Vagina (tissue), 2 donors: ENCODE data around the gene EVX2. TPM values are rescaled to one million over a fixed set of nuclear protein-coding genes. Genes with fewer than 3 reads are reported as not detected.

ENCODE experiments used
- DNase-seq, 2 donors: peaks; one replicate each; pipeline ENCODE4 v3.0.0-alpha.2; 2017; ENCODE audit errors: extremely low spot score in 2 of 2
- H3K27ac ChIP-seq: fragments of 200-600 bp; sonication (generic); one replicate; pipeline ENCODE4 v1.5.1; 2019
- H3K27me3 ChIP-seq: fragments of 200-600 bp; sonication (generic); one replicate; pipeline ENCODE4 v1.5.1; 2019
- H3K36me3 ChIP-seq, 2 donors: fragments of 200-600 bp; sonication (generic); one replicate each; pipeline ENCODE4 v1.5.1; 2017 to 2019
- H3K4me1 ChIP-seq: fragments of 200-600 bp; sonication (generic); one replicate; pipeline ENCODE4 v1.5.1; 2019
- H3K4me3 ChIP-seq, 2 donors: fragments of 200-600 bp; sonication (generic); 1 replicate in 1 of 2; 2 replicates in 1 of 2; pipeline ENCODE4 v1.5.1; 2016 to 2019
- H3K9me3 ChIP-seq: fragments of 200-600 bp; sonication (generic); one replicate; pipeline ENCODE4 v1.5.1; 2019
- CTCF ChIP-seq, 3 experiments: fragments of 450-650 bp in 2 of 3; fragments of 200-600 bp in 1 of 3; sonication (generic) in 1 of 3; IDR thresholded peaks; one replicate each; pipeline ENCODE4 v1.5.1; 2017 to 2019; ENCODE audit warnings: antibody characterized with exemption in 3 of 3, mild to moderate bottlenecking in 2 of 3, moderate library complexity in 2 of 3
- POLR2A ChIP-seq, 2 donors: fragments of 450-650 bp; IDR thresholded peaks; one replicate each; pipeline ENCODE4 v1.6.1; 2017; ENCODE audit warnings: antibody characterized with exemption in 2 of 2, mild to moderate bottlenecking in 2 of 2, moderate library complexity in 2 of 2
- POLR2AphosphoS5 ChIP-seq, 2 donors: sonication (generic); formaldehyde crosslinking; IDR thresholded peaks; one replicate each; pipeline ENCODE4 v1.9.0; 2017; ENCODE audit warnings: antibody characterized with exemption in 2 of 2, mild to moderate bottlenecking in 2 of 2, low read depth in 1 of 2; ENCODE audit not compliant: insufficient read depth in 1 of 2
- intact Hi-C: fragments of 100-400 bp; cut with DNase I; formaldehyde crosslinking; loops from one replicate; pipeline ENCODE4 v1.15.1; 2023
- total RNA-seq: library from RNA; depleted of rRNA; stranded (reverse); fragments of >200 nt; gene quantifications from one replicate; pipeline ENCODE4 v1.2.3, GENCODE V29; 2016

EVX2 gene
- total RNA-seq, 1 donor from 2014 or later: 0.98 TPM

- H3K36me3 ChIP-seq: no peaks in the 10 kb centered on the region
- no peak overlapping the region for H3K4me3 ChIP-seq
- intact Hi-C loops: no loop called here
- H3K27me3 ChIP-seq: no peaks in the 10 kb centered on the region
- H3K9me3 ChIP-seq: no peaks in the 10 kb centered on the region
- H3K4me1 ChIP-seq: no peaks in the 10 kb centered on the region
- H3K27ac ChIP-seq: no peak overlapping the region
- DNase-seq: no peak
- no peak for TF ChIP-seq POLR2A (IDR thresholded peaks at IDR 0.05)
Observed at GRCh38 chr2:176039375-176039774, 44.4 kb downstream of the EVX2 start.

- intact Hi-C loops: no loop called here
- no peak for TF ChIP-seq CTCF (IDR thresholded peaks at IDR 0.05)
- no peak for TF ChIP-seq POLR2AphosphoS5 (IDR thresholded peaks at IDR 0.05; ENCODE audit: insufficient read depth in 1 of 2, low read depth in 1 of 2)
- no peak for TF ChIP-seq POLR2A (IDR thresholded peaks at IDR 0.05)
- Histone ChIP-seq H3K27me3 (no peaks in the 10 kb centered on the region), H3K27ac (no peak overlapping the region), H3K4me1 (no peaks in the 10 kb centered on the region), H3K9me3 (no peaks in the 10 kb centered on the region), H3K36me3 (no peaks in the 10 kb centered on the region), H3K4me3 (no peak overlapping the region)
- no peak for DNase-seq
Observed at GRCh38 chr2:176038694-176039093, 45.1 kb downstream of the EVX2 start.

GRCh38 chr2:176035013-176035691 is 48.6 kb downstream of the EVX2 start:
- no peaks in the 10 kb centered on the region for H3K4me1 ChIP-seq
- H3K36me3 ChIP-seq: no peaks in the 10 kb centered on the region
- intact Hi-C loops: no loop called here
- DNase-seq: no peak
- H3K4me3 ChIP-seq: no peak overlapping the region
- no peaks in the 10 kb centered on the region for H3K27me3 ChIP-seq
- H3K9me3 ChIP-seq: no peaks in the 10 kb centered on the region
- H3K27ac ChIP-seq: no peak overlapping the region
- TF ChIP-seq POLR2A (IDR thresholded peaks at IDR 0.05) (no peak), POLR2AphosphoS5 (IDR thresholded peaks at IDR 0.05; ENCODE audit: insufficient read depth in 1 of 2, low read depth in 1 of 2) (no peak), CTCF (IDR thresholded peaks at IDR 0.05) (no peak)

- H3K36me3 ChIP-seq: no peaks in the 10 kb centered on the region
- intact Hi-C loops: no loop called here
- H3K27me3 ChIP-seq: no peaks in the 10 kb centered on the region
- H3K9me3 ChIP-seq: no peaks in the 10 kb centered on the region
- TF ChIP-seq CTCF (IDR thresholded peaks at IDR 0.05): no peak
- no peak for TF ChIP-seq POLR2A (IDR thresholded peaks at IDR 0.05)
- TF ChIP-seq POLR2AphosphoS5 (IDR thresholded peaks at IDR 0.05; ENCODE audit: insufficient read depth in 1 of 2, low read depth in 1 of 2): no peak
- DNase-seq: no peak
- H3K27ac ChIP-seq: no peak overlapping the region
- H3K4me3 ChIP-seq: no peak overlapping the region
- no peaks in the 10 kb centered on the region for H3K4me1 ChIP-seq
Observed at GRCh38 chr2:176027806-176028205, 56.0 kb downstream of the EVX2 start.

Other genes with a start within 250 kb of the EVX2 start
- 32.7 TPM for gene LNPK, start 81.7 kb downstream of the EVX2 start, total RNA-seq
- gene HOXD13, start 8.8 kb upstream of the EVX2 start, total RNA-seq: 15.7 TPM
- 1.7 TPM for gene HOXD12, start 15.8 kb upstream of the EVX2 start, total RNA-seq
- 19.4 TPM for gene HOXD11, start 23.3 kb upstream of the EVX2 start, total RNA-seq
- 19.6 TPM for gene HOXD10, start 32.8 kb upstream of the EVX2 start, total RNA-seq
- 12.5 TPM for gene HOXD9, start 38.8 kb upstream of the EVX2 start, total RNA-seq
- 10.3 TPM for gene HOXD8, start 45.7 kb upstream of the EVX2 start, total RNA-seq
- gene HOXD4, start 67.6 kb upstream of the EVX2 start, total RNA-seq: 4.9 TPM
- 11.8 TPM for gene HOXD3, start 73.3 kb upstream of the EVX2 start, total RNA-seq
- gene HOXD1, start 104.7 kb upstream of the EVX2 start, total RNA-seq: 1.2 TPM
- gene MTX2, start 185.5 kb upstream of the EVX2 start, total RNA-seq: 39.3 TPM